Measurements from ENCODE around the gene E2F2.

GRCh38 chr1:23528250-23528978 is 2.6 kb downstream of the E2F2 start:
- TF ChIP-seq CTCF (IDR thresholded peaks at IDR 0.05; ENCODE audit: insufficient read depth, low read length, poor library complexity, severe bottlenecking) (no peak), EZH2phosphoT487 (conservative IDR thresholded peaks at IDR 0.05; ENCODE audit: low read length) (no peak)

All from SU-DHL-6 (cell line).